Endothelial cell (in vitro differentiated cells): ENCODE results near the gene CSF2RB. TPM values are rescaled to one million over a fixed set of nuclear protein-coding genes. Genes with fewer than 3 reads are reported as not detected.

Experiments used
- DNase-seq: peaks from one replicate; pipeline ENCODE4 v3.0.0; 2021; ENCODE audit warnings: low spot score
- H3K27ac Mint-ChIP-seq: one replicate; pipeline ENCODE4 v1.8.0; 2021; ENCODE audit warnings: mixed read lengths, inconsistent platforms; ENCODE audit not compliant: unreplicated experiment
- H3K27me3 Mint-ChIP-seq: one replicate; pipeline ENCODE4 v1.8.0; 2021; ENCODE audit warnings: mild to moderate bottlenecking, moderate library complexity, mixed read lengths, inconsistent platforms; ENCODE audit not compliant: unreplicated experiment
- H3K36me3 Mint-ChIP-seq: one replicate; pipeline ENCODE4 v1.8.0; 2021; ENCODE audit warnings: mild to moderate bottlenecking, low read depth, mixed read lengths, inconsistent platforms; ENCODE audit not compliant: unreplicated experiment
- H3K4me1 Mint-ChIP-seq: one replicate; pipeline ENCODE4 v1.8.0; 2021; ENCODE audit warnings: mild to moderate bottlenecking, mixed read lengths, inconsistent platforms; ENCODE audit not compliant: unreplicated experiment
- H3K4me3 Mint-ChIP-seq: one replicate; pipeline ENCODE4 v1.8.0; 2021; ENCODE audit warnings: mild to moderate bottlenecking, mixed read lengths, inconsistent platforms; ENCODE audit not compliant: unreplicated experiment
- H3K9me3 Mint-ChIP-seq: one replicate; pipeline ENCODE4 v1.8.0; 2021; ENCODE audit warnings: mixed read lengths, inconsistent platforms; ENCODE audit not compliant: unreplicated experiment
- total RNA-seq: library from RNA; stranded (reverse); fragmentation: NEBNext Ultra II Directional; extraction: Animal tissue kit (Norgen Biotek cat#: 25700); gene quantifications from one replicate; pipeline ENCODE4 v1.2.1, GENCODE V29; 2021; ENCODE audit not compliant: unreplicated experiment
- TF ChIP-seq, protein P1 (sequence below): fragments of 200-600 bp; sonication (generic); IDR thresholded peaks from one replicate; pipeline ENCODE4 v1.5.0; 2021; ENCODE audit warnings: antibody characterized with exemption; ENCODE audit not compliant: unreplicated experiment

Gene CSF2RB
- total RNA-seq, 1 donor from 2014 or later: 12.0 TPM

DNA sequence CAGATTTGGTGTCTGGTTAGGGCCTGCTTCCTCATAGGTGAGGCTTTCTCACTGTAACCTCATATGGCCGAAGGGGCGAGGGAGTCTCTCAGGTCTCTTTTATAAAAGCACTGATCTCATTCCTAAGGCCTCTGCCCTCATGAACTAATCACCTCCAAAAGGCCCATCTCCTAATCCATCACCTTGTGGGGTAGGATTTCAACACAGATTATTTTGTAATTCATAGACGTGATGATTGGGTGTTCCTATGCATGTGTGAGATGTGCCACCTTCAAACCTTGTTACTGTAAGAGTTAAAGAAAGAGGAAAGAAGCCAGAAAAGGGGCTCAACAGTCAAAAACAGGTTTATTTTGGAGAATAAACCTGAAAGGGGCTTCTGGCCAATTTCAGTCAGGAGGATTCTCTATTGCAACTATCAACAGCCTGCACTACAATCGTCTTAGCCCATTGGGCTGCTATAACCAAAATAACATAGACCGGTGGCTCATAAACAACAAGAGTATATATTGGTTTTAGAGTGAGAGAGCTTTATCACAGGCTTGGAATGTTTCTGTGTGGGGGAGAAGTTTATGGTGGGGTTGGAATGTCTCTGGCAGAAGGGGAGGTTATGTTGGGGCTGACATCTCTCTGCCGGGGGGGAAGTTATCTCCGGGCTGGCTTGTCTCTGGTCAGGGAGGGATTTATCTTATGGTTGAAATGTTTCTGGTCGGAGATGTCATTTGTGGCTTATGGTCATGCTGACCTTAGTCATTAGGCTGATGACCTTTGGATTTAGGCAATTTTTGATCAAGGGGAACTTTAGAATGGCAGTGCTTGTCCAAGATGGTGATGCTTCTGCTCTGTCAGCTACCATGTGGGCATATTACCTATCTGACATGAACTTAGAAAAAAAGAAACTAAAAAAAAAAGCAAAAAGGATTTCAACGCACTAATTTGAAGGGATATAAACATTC, 35.1 kb downstream of the CSF2RB start:
- no peaks in the 10 kb centered on the region for H3K9me3 Mint-ChIP-seq
- no peak for DNase-seq
- H3K36me3 Mint-ChIP-seq: no peaks in the 10 kb centered on the region
- TF ChIP-seq, protein P1, sequence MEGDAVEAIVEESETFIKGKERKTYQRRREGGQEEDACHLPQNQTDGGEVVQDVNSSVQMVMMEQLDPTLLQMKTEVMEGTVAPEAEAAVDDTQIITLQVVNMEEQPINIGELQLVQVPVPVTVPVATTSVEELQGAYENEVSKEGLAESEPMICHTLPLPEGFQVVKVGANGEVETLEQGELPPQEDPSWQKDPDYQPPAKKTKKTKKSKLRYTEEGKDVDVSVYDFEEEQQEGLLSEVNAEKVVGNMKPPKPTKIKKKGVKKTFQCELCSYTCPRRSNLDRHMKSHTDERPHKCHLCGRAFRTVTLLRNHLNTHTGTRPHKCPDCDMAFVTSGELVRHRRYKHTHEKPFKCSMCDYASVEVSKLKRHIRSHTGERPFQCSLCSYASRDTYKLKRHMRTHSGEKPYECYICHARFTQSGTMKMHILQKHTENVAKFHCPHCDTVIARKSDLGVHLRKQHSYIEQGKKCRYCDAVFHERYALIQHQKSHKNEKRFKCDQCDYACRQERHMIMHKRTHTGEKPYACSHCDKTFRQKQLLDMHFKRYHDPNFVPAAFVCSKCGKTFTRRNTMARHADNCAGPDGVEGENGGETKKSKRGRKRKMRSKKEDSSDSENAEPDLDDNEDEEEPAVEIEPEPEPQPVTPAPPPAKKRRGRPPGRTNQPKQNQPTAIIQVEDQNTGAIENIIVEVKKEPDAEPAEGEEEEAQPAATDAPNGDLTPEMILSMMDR: no peak
- H3K4me3 Mint-ChIP-seq: no peak overlapping the region
- H3K4me1 Mint-ChIP-seq: no peaks in the 10 kb centered on the region
- H3K27ac Mint-ChIP-seq: no peak overlapping the region
- H3K27me3 Mint-ChIP-seq: peaks cover 2% of the 10 kb centered on the region

DNA sequence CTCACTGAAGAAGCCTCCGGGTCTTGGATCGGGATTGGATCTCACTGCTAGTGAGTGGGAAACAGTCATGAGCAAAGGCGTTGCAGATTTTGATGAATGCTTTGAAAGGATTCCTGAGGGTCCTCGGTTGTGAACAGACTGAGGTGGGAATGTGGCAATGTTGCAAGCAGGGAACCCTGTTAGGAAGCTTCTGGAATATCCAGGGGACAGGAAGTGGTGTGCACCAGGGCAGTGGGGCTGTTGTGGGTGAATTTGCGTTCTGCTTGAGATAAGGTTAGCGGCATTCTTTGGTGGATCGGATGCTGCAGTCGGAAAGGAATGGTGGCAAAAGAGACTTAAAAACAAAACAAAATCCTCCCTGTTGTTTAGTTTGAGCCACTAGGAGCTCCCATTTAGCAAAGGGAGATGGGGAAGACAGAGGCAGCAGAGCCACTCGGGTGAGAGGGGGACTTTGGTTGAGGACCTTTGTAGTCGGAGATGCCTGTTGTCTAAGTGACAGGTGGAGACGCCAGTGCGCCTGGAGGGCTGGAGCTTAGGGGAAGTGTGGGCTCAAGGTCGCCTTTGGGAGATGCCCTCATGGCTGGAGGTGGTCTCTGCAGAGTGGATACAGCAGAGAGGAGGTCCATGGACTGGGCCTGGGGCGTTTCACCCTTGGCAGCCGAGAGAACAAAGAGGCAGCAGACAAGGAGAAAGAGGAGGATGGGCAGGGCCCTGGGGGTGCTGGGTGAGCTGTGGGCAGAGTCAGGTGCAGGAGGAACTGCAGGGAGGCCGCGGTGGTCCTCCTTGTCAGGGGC, 37.6 kb downstream of the CSF2RB start:
- Mint-ChIP-seq H3K4me3 (no peak overlapping the region), H3K27me3 (peaks cover 2% of the 10 kb centered on the region), H3K36me3 (no peaks in the 10 kb centered on the region), H3K4me1 (peaks cover 5% of the 10 kb centered on the region), H3K27ac (no peak overlapping the region), H3K9me3 (no peaks in the 10 kb centered on the region)
- no peak for DNase-seq
- TF ChIP-seq, protein P1: no peak

GRCh38 chr22:36951746-36952145, 38.3 kb downstream of the CSF2RB start:
- Mint-ChIP-seq H3K9me3 (no peaks in the 10 kb centered on the region), H3K36me3 (no peaks in the 10 kb centered on the region), H3K27ac (no peak overlapping the region), H3K4me3 (no peak overlapping the region), H3K27me3 (peaks cover 2% of the 10 kb centered on the region), H3K4me1 (peaks cover 5% of the 10 kb centered on the region)
- no peak for DNase-seq
- TF ChIP-seq, protein P1: no peak

DNA sequence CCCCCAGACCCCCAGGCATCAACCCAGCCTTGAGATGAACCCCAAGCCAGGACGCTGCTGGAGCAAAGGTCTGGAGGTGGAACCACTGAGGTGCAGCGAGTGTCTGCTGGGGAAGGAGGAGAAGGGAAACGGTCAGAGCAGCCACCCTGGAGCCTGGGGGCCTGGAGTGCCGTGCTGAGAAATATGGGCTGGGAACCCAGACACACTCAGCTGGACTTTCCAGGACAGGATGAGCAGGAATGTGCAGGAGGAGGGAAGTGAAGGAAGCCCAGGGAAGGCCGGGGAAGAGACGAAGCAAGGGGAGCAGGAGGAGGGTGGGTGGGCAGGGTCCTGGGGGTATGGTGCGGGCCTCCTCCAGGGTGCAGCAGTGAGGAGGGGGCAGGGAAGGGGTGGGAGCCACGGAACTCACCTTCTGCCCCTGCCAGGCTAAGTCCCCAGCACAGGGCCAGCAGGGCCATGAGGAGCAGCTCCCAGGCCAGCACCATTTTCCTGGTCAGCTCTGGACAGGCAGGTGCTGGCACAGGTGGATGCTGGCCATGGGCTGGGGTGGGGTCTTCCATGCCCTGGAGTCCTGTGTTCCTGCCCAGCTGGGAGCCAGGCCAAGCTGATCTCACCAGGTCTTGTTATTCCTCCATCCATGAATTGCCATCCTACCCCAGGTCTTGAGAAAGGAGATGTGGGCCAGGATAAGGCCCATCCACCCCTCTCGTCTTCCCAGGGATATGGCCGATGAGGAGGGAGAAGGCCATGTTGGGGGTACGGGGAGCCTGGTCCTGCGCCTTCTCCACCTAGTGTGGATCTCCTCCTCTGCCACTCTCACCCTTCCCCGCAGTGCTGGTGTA, 40.0 kb downstream of the CSF2RB start:
- Mint-ChIP-seq H3K4me1 (peaks cover 5% of the 10 kb centered on the region), H3K4me3 (no peak overlapping the region), H3K27ac (no peak overlapping the region), H3K36me3 (no peaks in the 10 kb centered on the region), H3K27me3 (peaks cover 2% of the 10 kb centered on the region), H3K9me3 (no peaks in the 10 kb centered on the region)
- DNase-seq: no peak
- TF ChIP-seq, protein P1: no peak
